ENCODE measurements around the gene PSMA2. TPM values are rescaled to one million over a fixed set of nuclear protein-coding genes. Genes with fewer than 3 reads are reported as not detected.

PSMA2 gene
- total and polyA plus RNA-seq, 2 experiments from 2014 or later, result 118 to 213 TPM

- no peaks in the 10 kb centered on the region for H3K9me2 ChIP-seq (replicated peaks; ENCODE audit: insufficient read depth)
- peak; percentile 74 for DNase-seq (ENCODE audit: low spot score)
- no peaks in the 10 kb centered on the region for H3K4me1 ChIP-seq (ENCODE audit: insufficient read depth)
- H3K27ac ChIP-seq, result peak overlapping the region; percentile 64
- TF ChIP-seq EZH2 (IDR thresholded peaks at IDR 0.05; ENCODE audit: borderline replicate concordance) (no peak), CTCF (IDR thresholded peaks at IDR 0.05; ENCODE audit: poor library complexity) (no peak), EZH2phosphoT487 (IDR thresholded peaks at IDR 0.05; ENCODE audit: low read depth, severe bottlenecking, unreplicated experiment) (no peak)
- no peaks in the 10 kb centered on the region for H3K9me3 ChIP-seq (ENCODE audit: low read depth)
- no peaks in the 10 kb centered on the region for H3K79me2 ChIP-seq
- no peak overlapping the region for H3K4me3 ChIP-seq
- no peaks in the 10 kb centered on the region for H4K20me1 ChIP-seq (ENCODE audit: insufficient read depth, poor library complexity, severe bottlenecking)
- no peaks in the 10 kb centered on the region for H3K27me3 ChIP-seq
- H3K36me3 ChIP-seq (replicated peaks; ENCODE audit: insufficient read depth, low read depth), result no peaks in the 10 kb centered on the region
- 48% methylated on average over 5 of the region's 5 CpGs for WGBS (ENCODE audit: low lambda C conversion rate, missing lambda C conversion rate)
- peak overlapping the region; percentile 23 for H3K4me2 ChIP-seq
- H2AFZ ChIP-seq, result peak overlapping the region; percentile 15
These were observed 40.9 kb upstream of the PSMA2 start for GRCh38 chr7:42972699-42973500.

- no peak overlapping the region for H3K27ac ChIP-seq
- H3K9me2 ChIP-seq (replicated peaks; ENCODE audit: insufficient read depth), result no peaks in the 10 kb centered on the region
- no peaks in the 10 kb centered on the region for H3K79me2 ChIP-seq
- DNase-seq (ENCODE audit: low spot score), result no peak
- H3K4me2 ChIP-seq, result no peak overlapping the region
- TF ChIP-seq EZH2 (IDR thresholded peaks at IDR 0.05; ENCODE audit: borderline replicate concordance), result no peak
- TF ChIP-seq CTCF (IDR thresholded peaks at IDR 0.05; ENCODE audit: poor library complexity), result no peak
- no peak for TF ChIP-seq EZH2phosphoT487 (IDR thresholded peaks at IDR 0.05; ENCODE audit: low read depth, severe bottlenecking, unreplicated experiment)
- H3K27me3 ChIP-seq, result no peaks in the 10 kb centered on the region
- no peak overlapping the region for H3K4me3 ChIP-seq
- no peaks in the 10 kb centered on the region for H3K4me1 ChIP-seq (ENCODE audit: insufficient read depth)
- H2AFZ ChIP-seq, result no peak overlapping the region
- 88% methylated on average over 2 of the region's 2 CpGs for WGBS (ENCODE audit: low lambda C conversion rate, missing lambda C conversion rate)
- no peaks in the 10 kb centered on the region for H3K9me3 ChIP-seq (ENCODE audit: low read depth)
- no peaks in the 10 kb centered on the region for H4K20me1 ChIP-seq (ENCODE audit: insufficient read depth, poor library complexity, severe bottlenecking)
- no peaks in the 10 kb centered on the region for H3K36me3 ChIP-seq (replicated peaks; ENCODE audit: insufficient read depth, low read depth)
These were observed 35.4 kb upstream of the PSMA2 start for GRCh38 chr7:42967391-42967790.

GRCh38 chr7:42964849-42965805 is 33.2 kb upstream of the PSMA2 start:
- Histone ChIP-seq H3K4me3 (no peak overlapping the region), H3K36me3 (replicated peaks; ENCODE audit: insufficient read depth, low read depth) (no peaks in the 10 kb centered on the region), H3K9me3 (ENCODE audit: low read depth) (no peaks in the 10 kb centered on the region), H3K79me2 (no peaks in the 10 kb centered on the region), H4K20me1 (ENCODE audit: insufficient read depth, poor library complexity, severe bottlenecking) (no peaks in the 10 kb centered on the region), H2AFZ (no peak overlapping the region), H3K27ac (no peak overlapping the region), H3K9me2 (replicated peaks; ENCODE audit: insufficient read depth) (no peaks in the 10 kb centered on the region), H3K4me2 (no peak overlapping the region), H3K4me1 (ENCODE audit: insufficient read depth) (no peaks in the 10 kb centered on the region), H3K27me3 (no peaks in the 10 kb centered on the region)
- no peak for DNase-seq (ENCODE audit: low spot score)
- TF ChIP-seq EZH2 (IDR thresholded peaks at IDR 0.05; ENCODE audit: borderline replicate concordance) (no peak), CTCF (IDR thresholded peaks at IDR 0.05; ENCODE audit: poor library complexity) (no peak), EZH2phosphoT487 (IDR thresholded peaks at IDR 0.05; ENCODE audit: low read depth, severe bottlenecking, unreplicated experiment) (no peak)
- WGBS (ENCODE audit: low lambda C conversion rate, missing lambda C conversion rate), result 43% methylated on average over 6 of the region's 6 CpGs
